Hematopoietic multipotent progenitor cell treated with erythropoietin and hydrocortisone succinate and interleukin-3 and kit ligand, for 17 days (in vitro differentiated cells): ENCODE measurements around the gene ABCC6.
"Not testable (repeated sequence)": the region's sequence is repeated elsewhere in the genome, so short reads cannot be mapped to it uniquely, and the experiment has no call there.

Experiments
- DNase-seq: peaks from one replicate; pipeline ENCODE4 v3.0.0-alpha.2; 2015; ENCODE audit warnings: low spot score

ABCC6 gene

GRCh38 chr16:16161319-16161718, 62.0 kb downstream of the ABCC6 start:
- no peak for DNase-seq

- no peak for DNase-seq
These were observed 63.6 kb downstream of the ABCC6 start for GRCh38 chr16:16159662-16160061.

GRCh38 chr16:16158741-16159374, 64.4 kb downstream of the ABCC6 start:
- no peak for DNase-seq

GRCh38 chr16:16158082-16158658, 65.1 kb downstream of the ABCC6 start:
- no peak for DNase-seq

GRCh38 chr16:16157166-16157565, 66.1 kb downstream of the ABCC6 start:
- no peak for DNase-seq

GRCh38 chr16:16155234-16155633, 68.1 kb downstream of the ABCC6 start:
- no peak for DNase-seq

GRCh38 chr16:16154281-16154951, 68.9 kb downstream of the ABCC6 start:
- no peak for DNase-seq

GRCh38 chr16:16153000-16153399, 70.3 kb downstream of the ABCC6 start:
- DNase-seq, result not testable (repeated sequence)

GRCh38 chr16:16151315-16151714, 72.0 kb downstream of the ABCC6 start:
- no peak for DNase-seq

GRCh38 chr16:16150878-16151152, 72.5 kb downstream of the ABCC6 start:
- no peak for DNase-seq

GRCh38 chr16:16150117-16150877, 73.0 kb downstream of the ABCC6 start:
- DNase-seq, result no peak

- DNase-seq, result no peak
These were observed 73.6 kb downstream of the ABCC6 start for GRCh38 chr16:16149710-16150116.

- DNase-seq, result no peak
These were observed 74.5 kb downstream of the ABCC6 start for GRCh38 chr16:16148755-16149154.

GRCh38 chr16:16148000-16148599, 75.2 kb downstream of the ABCC6 start:
- DNase-seq, result not testable (repeated sequence)

GRCh38 chr16:16147316-16147999, 75.8 kb downstream of the ABCC6 start:
- no peak for DNase-seq

GRCh38 chr16:16146380-16147315, 76.6 kb downstream of the ABCC6 start:
- no peak for DNase-seq

GRCh38 chr16:16145286-16145685, 78.0 kb downstream of the ABCC6 start:
- DNase-seq, result no peak

- DNase-seq, result no peak
These were observed 78.9 kb downstream of the ABCC6 start for GRCh38 chr16:16144416-16144815.

- no peak for DNase-seq
These were observed 79.4 kb downstream of the ABCC6 start for GRCh38 chr16:16143931-16144330.

- DNase-seq, result peak; percentile 7
These were observed 80.1 kb downstream of the ABCC6 start for GRCh38 chr16:16143038-16143763.
